Gastrocnemius medialis (tissue), 4 donors: ENCODE measurements around the gene PTCSC3.

Source experiments
- POLR2A ChIP-seq, 2 donors: fragments of 450-650 bp; IDR thresholded peaks; one replicate each; pipeline ENCODE4 v1.6.1; 2017; ENCODE audit warnings: antibody characterized with exemption in 2 of 2, mild to moderate bottlenecking in 2 of 2, moderate library complexity in 2 of 2
- TF ChIP-seq, protein P1 (sequence below), 5 experiments: fragments of 450-650 bp in 3 of 5; fragments of 200-600 bp in 2 of 5; sonication (generic) in 2 of 5; IDR thresholded peaks in 4 of 5; conservative IDR thresholded peaks in 1 of 5; 1 replicate in 4 of 5; 2 replicates in 1 of 5; pipeline ENCODE4 v1.5.1; 2016 to 2019; ENCODE audit warnings: antibody characterized with exemption in 5 of 5, mild to moderate bottlenecking in 3 of 5, moderate library complexity in 3 of 5

- TF ChIP-seq, protein P1, sequence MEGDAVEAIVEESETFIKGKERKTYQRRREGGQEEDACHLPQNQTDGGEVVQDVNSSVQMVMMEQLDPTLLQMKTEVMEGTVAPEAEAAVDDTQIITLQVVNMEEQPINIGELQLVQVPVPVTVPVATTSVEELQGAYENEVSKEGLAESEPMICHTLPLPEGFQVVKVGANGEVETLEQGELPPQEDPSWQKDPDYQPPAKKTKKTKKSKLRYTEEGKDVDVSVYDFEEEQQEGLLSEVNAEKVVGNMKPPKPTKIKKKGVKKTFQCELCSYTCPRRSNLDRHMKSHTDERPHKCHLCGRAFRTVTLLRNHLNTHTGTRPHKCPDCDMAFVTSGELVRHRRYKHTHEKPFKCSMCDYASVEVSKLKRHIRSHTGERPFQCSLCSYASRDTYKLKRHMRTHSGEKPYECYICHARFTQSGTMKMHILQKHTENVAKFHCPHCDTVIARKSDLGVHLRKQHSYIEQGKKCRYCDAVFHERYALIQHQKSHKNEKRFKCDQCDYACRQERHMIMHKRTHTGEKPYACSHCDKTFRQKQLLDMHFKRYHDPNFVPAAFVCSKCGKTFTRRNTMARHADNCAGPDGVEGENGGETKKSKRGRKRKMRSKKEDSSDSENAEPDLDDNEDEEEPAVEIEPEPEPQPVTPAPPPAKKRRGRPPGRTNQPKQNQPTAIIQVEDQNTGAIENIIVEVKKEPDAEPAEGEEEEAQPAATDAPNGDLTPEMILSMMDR (IDR thresholded peaks at IDR 0.05 in 4 of 5, conservative IDR thresholded peaks at IDR 0.05 in 1 of 5): no peak
- TF ChIP-seq POLR2A (IDR thresholded peaks at IDR 0.05): no peak
These were observed 31.0 kb upstream of the PTCSC3 start for GRCh38 chr14:36207500-36207899.
